GM12878 (cell line): ENCODE results near the gene CASTOR1. TPM values are rescaled to one million over a fixed set of nuclear protein-coding genes. Genes with fewer than 3 reads are reported as not detected.
A peak's percentile ranks its signal among the peaks of the same experiment; 100 is the strongest.

Experiments used
- ATF7 ChIP-seq: fragments of 450-650 bp; IDR thresholded peaks from 2 replicates; pipeline ENCODE4 v1.6.1; 2016; ENCODE audit warnings: low read depth, mild to moderate bottlenecking
- CBX5 ChIP-seq: sonication (generic); IDR thresholded peaks from 2 replicates; pipeline ENCODE4 v1.6.1; 2016; ENCODE audit warnings: low read depth, moderate library complexity, mild to moderate bottlenecking, inconsistent platforms
- CHD4 ChIP-seq: fragments of 200-600 bp; sonication (generic); IDR thresholded peaks from 2 replicates; pipeline ENCODE4 v1.6.1; 2016; ENCODE audit warnings: mild to moderate bottlenecking
- CREB1 ChIP-seq: IDR thresholded peaks from 2 replicates; pipeline ENCODE4 v1.6.1; 2012; ENCODE audit warnings: low read depth, mild to moderate bottlenecking, inconsistent platforms
- DPF2 ChIP-seq: fragments of 450-650 bp; IDR thresholded peaks from 2 replicates; pipeline ENCODE4 v1.6.1; 2017; ENCODE audit warnings: mild to moderate bottlenecking
- ETV6 ChIP-seq, 2 experiments: fragments of 450-650 bp in 1 of 2; IDR thresholded peaks in 1 of 2; conservative IDR thresholded peaks in 1 of 2; 2 replicates each; pipeline ENCODE4 v1.6.1; 2014; ENCODE audit warnings: antibody characterized with exemption in 1 of 2, borderline replicate concordance in 1 of 2, low read depth in 1 of 2, mild to moderate bottlenecking in 1 of 2, moderate library complexity in 1 of 2
- FOXM1 ChIP-seq: IDR thresholded peaks from 2 replicates; pipeline ENCODE4 v1.6.1; 2012; ENCODE audit warnings: low read depth, mild to moderate bottlenecking, inconsistent platforms, low read length, moderate library complexity
- HDGF ChIP-seq: fragments of 450-650 bp; IDR thresholded peaks from 2 replicates; pipeline ENCODE4 v1.6.1; 2016; ENCODE audit warnings: antibody characterized with exemption
- KAT2A ChIP-seq: conservative IDR thresholded peaks from 2 replicates; pipeline ENCODE4 v1.6.1; 2011; ENCODE audit warnings: low read depth, low read length; ENCODE audit not compliant: control insufficient read depth
- MEF2B ChIP-seq: fragments of 450-650 bp; IDR thresholded peaks from 2 replicates; pipeline ENCODE4 v1.6.1; 2018; ENCODE audit warnings: mild to moderate bottlenecking, moderate library complexity; ENCODE audit not compliant: partially characterized antibody, poor library complexity, severe bottlenecking
- MXI1 ChIP-seq: fragments of 150-350 bp; IDR thresholded peaks from 2 replicates; pipeline ENCODE4 v1.6.1; 2011; ENCODE audit warnings: low read depth, mild to moderate bottlenecking, inconsistent platforms, low read length, improper control_type of control experiment
- NFXL1 ChIP-seq: fragments of 450-650 bp; IDR thresholded peaks from 2 replicates; pipeline ENCODE4 v1.6.1; 2017; ENCODE audit warnings: antibody characterized with exemption, mild to moderate bottlenecking, borderline replicate concordance
- NR2F1 ChIP-seq: fragments of 450-650 bp; conservative IDR thresholded peaks from 2 replicates; pipeline ENCODE4 v1.6.1; 2017; ENCODE audit warnings: mild to moderate bottlenecking
- POLR2AphosphoS5 ChIP-seq: IDR thresholded peaks from 2 replicates; pipeline ENCODE4 v1.6.1; 2011; ENCODE audit warnings: mild to moderate bottlenecking, low read length, inconsistent platforms
- RAD21 ChIP-seq: IDR thresholded peaks from 2 replicates; pipeline ENCODE4 v1.6.1; 2011; ENCODE audit warnings: mild to moderate bottlenecking, low read depth, low read length, moderate library complexity; ENCODE audit not compliant: insufficient read depth
- SIN3A ChIP-seq: IDR thresholded peaks from 2 replicates; pipeline ENCODE4 v1.6.1; 2012; ENCODE audit warnings: low read depth, low read length, improper control_type of control experiment
- SMC3 ChIP-seq: IDR thresholded peaks from 2 replicates; pipeline ENCODE4 v1.6.1; 2011; ENCODE audit warnings: low read length, improper control_type of control experiment, borderline replicate concordance
- WRNIP1 ChIP-seq: IDR thresholded peaks from 2 replicates; pipeline ENCODE4 v1.6.1; 2011; ENCODE audit warnings: low read depth, low read length, improper control_type of control experiment, borderline replicate concordance
- ZBED1 ChIP-seq: IDR thresholded peaks from 2 replicates; pipeline ENCODE4 v1.6.1; 2016; ENCODE audit warnings: borderline replicate concordance
- ZNF622 ChIP-seq: fragments of 450-650 bp; IDR thresholded peaks from 2 replicates; pipeline ENCODE4 v1.6.1; 2017; ENCODE audit warnings: mild to moderate bottlenecking, inconsistent platforms
- ZSCAN29 ChIP-seq: fragments of 450-650 bp; IDR thresholded peaks from 2 replicates; pipeline ENCODE4 v1.6.1; 2017; ENCODE audit warnings: mild to moderate bottlenecking, moderate library complexity
- polyA plus RNA-seq, 11 experiments: library from polyadenylated mRNA; depleted of rRNA in 4 of 11; unstranded in 6 of 11; stranded (reverse) in 5 of 11; fragments of >200 nt; fragmentation: Nextera tagmentation in 4 of 11; fragmentation: Illumina TruSeq in 1 of 11; extraction: Ambion mirVana in 4 of 11; extraction: Trizol in 1 of 11; gene quantifications; 1 replicate in 1 of 11; 2 replicates in 10 of 11; pipeline versions ENCODE4 v1.2.1 to v1.2.3, GENCODE V29; 2011 to 2016; ENCODE audit warnings: inconsistent platforms in 2 of 11, missing spikeins in 2 of 11, low read depth in 1 of 11
- total RNA-seq, 4 experiments: library from RNA; depleted of rRNA in 3 of 4; stranded (reverse); fragments of >200 nt in 3 of 4; fragmentation: Illumina TruSeq in 1 of 4; extraction: Trizol in 1 of 4; gene quantifications; 2 replicates each; pipeline versions ENCODE4 v1.2.1 to v1.2.3, GENCODE V29; 2013 to 2021
- TF ChIP-seq, protein P1 (sequence below): fragments of 450-650 bp; IDR thresholded peaks from 2 replicates; pipeline ENCODE4 v1.6.1; 2017; ENCODE audit warnings: antibody characterized with exemption, mild to moderate bottlenecking, moderate library complexity
- TF ChIP-seq, protein P2 (sequence below): fragments of 450-650 bp; formaldehyde crosslinking; IDR thresholded peaks from 2 replicates; pipeline ENCODE4 v1.5.0; 2022; ENCODE audit warnings: mild to moderate bottlenecking, missing genetic modification characterization
- TF ChIP-seq, protein P3 (sequence below): IDR thresholded peaks from 2 replicates; pipeline ENCODE4 v1.6.1; 2012; ENCODE audit warnings: low read depth, low read length, improper control_type of control experiment

Gene CASTOR1
- total and polyA plus RNA-seq, 10 of the 15 experiments (the other 5 are each of a cell fraction or from before 2014, with no cell fraction given), result 0.31 to 9.1 (median 3.3) TPM

DNA sequence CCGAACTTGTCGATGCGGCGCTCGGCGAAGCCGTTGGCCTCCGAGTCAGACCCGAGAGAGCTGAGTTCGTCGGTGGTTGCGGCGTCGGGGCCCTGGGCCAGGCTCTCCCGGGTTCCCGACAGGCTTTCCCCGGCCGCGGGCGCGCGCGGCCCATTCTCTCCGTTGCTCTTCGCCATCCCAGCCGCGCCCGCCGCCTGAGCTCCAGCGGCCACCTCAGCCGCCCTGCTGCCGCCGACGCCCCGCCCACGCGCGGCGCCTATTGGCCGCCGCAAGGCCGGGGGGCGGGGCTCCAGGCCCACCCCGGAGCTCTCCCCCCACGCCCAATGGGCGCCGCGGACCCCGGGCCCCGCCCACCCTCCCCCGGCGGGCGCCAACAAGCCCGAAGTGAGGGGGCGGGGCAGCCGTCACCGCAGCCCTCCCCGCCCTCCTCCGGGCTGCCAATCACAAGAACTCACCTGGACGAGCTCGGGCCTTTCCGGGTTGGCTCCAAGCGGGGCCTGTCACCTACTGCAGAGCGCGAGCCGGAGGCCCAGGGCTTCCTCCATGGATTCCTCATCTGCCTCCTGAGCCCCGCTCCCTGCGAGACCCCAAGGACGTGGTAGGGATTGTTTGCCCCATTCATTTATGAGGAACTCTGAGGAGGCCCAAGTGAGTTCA, 37.5 kb upstream of the CASTOR1 start, which contains the start of gene TBC1D10A (continued):
- TF ChIP-seq NR2F1 (no peak), MEF2B (no peak), WRNIP1 (no peak), ATF7 (no peak), ZSCAN29 (no peak), ETV6 (conservative IDR thresholded peaks at IDR 0.05 in 1 of 2, IDR thresholded peaks at IDR 0.05 in 1 of 2; ENCODE audit: borderline replicate concordance in 1 of 2, low read depth in 1 of 2) (no peak), NFXL1 (no peak), SMC3 (no peak), MXI1 (peak; percentile 28; the same call in 1 of the 2 replicates), POLR2AphosphoS5 (peak; percentile 79), FOXM1 (no peak), CREB1 (no peak), DPF2 (no peak), KAT2A (no peak), HDGF (peak; percentile 55; the same call in 1 of the 2 replicates), SIN3A (peak; percentile 71; the same call in 1 of the 2 replicates), ZBED1 (no peak), CHD4 (no peak), ZNF622 (no peak), CBX5 (no peak), RAD21 (no peak)
- TF ChIP-seq, protein P1, sequence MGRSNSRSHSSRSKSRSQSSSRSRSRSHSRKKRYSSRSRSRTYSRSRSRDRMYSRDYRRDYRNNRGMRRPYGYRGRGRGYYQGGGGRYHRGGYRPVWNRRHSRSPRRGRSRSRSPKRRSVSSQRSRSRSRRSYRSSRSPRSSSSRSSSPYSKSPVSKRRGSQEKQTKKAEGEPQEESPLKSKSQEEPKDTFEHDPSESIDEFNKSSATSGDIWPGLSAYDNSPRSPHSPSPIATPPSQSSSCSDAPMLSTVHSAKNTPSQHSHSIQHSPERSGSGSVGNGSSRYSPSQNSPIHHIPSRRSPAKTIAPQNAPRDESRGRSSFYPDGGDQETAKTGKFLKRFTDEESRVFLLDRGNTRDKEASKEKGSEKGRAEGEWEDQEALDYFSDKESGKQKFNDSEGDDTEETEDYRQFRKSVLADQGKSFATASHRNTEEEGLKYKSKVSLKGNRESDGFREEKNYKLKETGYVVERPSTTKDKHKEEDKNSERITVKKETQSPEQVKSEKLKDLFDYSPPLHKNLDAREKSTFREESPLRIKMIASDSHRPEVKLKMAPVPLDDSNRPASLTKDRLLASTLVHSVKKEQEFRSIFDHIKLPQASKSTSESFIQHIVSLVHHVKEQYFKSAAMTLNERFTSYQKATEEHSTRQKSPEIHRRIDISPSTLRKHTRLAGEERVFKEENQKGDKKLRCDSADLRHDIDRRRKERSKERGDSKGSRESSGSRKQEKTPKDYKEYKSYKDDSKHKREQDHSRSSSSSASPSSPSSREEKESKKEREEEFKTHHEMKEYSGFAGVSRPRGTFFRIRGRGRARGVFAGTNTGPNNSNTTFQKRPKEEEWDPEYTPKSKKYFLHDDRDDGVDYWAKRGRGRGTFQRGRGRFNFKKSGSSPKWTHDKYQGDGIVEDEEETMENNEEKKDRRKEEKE, result no peak
- TF ChIP-seq, protein P2, sequence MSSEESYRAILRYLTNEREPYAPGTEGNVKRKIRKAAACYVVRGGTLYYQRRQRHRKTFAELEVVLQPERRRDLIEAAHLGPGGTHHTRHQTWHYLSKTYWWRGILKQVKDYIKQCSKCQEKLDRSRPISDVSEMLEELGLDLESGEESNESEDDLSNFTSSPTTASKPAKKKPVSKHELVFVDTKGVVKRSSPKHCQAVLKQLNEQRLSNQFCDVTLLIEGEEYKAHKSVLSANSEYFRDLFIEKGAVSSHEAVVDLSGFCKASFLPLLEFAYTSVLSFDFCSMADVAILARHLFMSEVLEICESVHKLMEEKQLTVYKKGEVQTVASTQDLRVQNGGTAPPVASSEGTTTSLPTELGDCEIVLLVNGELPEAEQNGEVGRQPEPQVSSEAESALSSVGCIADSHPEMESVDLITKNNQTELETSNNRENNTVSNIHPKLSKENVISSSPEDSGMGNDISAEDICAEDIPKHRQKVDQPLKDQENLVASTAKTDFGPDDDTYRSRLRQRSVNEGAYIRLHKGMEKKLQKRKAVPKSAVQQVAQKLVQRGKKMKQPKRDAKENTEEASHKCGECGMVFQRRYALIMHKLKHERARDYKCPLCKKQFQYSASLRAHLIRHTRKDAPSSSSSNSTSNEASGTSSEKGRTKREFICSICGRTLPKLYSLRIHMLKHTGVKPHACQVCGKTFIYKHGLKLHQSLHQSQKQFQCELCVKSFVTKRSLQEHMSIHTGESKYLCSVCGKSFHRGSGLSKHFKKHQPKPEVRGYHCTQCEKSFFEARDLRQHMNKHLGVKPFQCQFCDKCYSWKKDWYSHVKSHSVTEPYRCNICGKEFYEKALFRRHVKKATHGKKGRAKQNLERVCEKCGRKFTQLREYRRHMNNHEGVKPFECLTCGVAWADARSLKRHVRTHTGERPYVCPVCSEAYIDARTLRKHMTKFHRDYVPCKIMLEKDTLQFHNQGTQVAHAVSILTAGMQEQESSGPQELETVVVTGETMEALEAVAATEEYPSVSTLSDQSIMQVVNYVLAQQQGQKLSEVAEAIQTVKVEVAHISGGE (CRISPR knock-in tag), result no peak
- TF ChIP-seq, protein P3, sequence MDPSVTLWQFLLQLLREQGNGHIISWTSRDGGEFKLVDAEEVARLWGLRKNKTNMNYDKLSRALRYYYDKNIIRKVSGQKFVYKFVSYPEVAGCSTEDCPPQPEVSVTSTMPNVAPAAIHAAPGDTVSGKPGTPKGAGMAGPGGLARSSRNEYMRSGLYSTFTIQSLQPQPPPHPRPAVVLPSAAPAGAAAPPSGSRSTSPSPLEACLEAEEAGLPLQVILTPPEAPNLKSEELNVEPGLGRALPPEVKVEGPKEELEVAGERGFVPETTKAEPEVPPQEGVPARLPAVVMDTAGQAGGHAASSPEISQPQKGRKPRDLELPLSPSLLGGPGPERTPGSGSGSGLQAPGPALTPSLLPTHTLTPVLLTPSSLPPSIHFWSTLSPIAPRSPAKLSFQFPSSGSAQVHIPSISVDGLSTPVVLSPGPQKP, result no peak
